HG02759 (cell line): ENCODE measurements around the gene KLHL25.
"Not testable (repeated sequence)": the region's sequence is repeated elsewhere in the genome, so short reads cannot be mapped to it uniquely, and the experiment has no call there.

Experiments used
- ATAC-seq: cut with Tn5 transposase; IDR thresholded peaks from one replicate; pipeline ENCODE4 v1.9.1; 2021; ENCODE audit warnings: mild to moderate bottlenecking, moderate library complexity; ENCODE audit not compliant: unreplicated experiment

The KLHL25 gene

GRCh38 chr15:85794598-85795336, at the start of gene KLHL25:
KLHL25 (minus strand) TSS chr15:85794925; CDS start chr15:85769810, 25,115 bp downstream.
- ATAC-seq: peak; percentile 98

GRCh38 chr15:85840802-85841152, 46.1 kb upstream of the KLHL25 start:
- no peak for ATAC-seq

DNA sequence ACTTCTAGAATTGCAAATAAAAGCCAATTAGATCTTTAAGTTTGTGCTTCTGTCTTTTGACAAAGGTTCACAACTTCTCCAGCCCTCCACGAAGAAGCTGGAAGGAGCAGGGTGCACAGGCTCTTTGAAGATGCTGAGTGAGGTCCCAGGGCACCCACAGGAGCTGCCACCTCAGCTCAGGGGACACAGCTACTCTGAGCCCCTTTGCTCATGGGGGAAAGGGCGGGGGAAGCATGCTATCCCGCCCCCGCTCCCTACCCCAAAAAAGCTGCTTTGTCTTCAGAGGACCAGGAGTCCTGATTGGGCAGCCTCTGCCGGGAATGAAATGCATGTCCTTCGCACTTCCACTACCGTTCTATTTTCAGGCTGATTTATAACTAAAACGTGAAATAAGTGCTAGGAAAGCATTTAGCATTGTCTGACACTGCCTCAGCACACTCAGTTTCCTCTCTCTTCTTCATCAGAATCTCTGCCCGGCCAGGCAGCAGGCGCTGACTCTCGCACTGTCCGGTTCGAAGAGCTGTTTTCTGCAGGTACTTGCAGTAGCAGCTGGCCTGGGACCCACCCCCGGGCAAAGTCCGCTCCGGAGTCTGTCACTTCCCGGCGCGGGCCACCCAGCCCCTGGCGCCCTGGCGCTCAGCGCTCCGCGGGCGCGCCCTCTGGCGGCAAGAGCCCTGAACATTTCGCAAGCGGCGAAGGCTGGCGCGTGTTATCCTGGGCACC, 45.5 kb upstream of the KLHL25 start:
- ATAC-seq: peak; percentile 98

- no peak for ATAC-seq
Measured at GRCh38 chr15:85839643-85840042, 44.9 kb upstream of the KLHL25 start.

DNA sequence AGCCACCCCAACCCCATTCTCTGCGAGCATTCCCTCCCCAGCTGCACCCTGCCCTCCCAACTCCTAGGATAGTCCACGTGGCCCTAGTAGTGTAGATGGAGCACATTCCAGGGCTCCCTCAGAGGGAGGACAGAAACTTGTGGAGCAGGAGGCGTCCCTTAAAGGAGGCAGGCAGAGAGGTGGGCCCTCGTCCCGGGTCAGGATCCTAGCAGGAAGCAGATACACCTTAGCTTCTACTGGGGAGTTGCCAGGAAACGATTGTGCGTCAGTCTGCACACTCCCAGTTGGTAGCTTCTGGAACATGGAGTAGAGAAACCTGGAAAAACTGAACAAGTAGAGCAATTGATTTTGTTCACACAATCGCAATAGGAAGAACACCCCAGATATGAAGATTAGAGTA, 43.9 kb upstream of the KLHL25 start:
- ATAC-seq: no peak

DNA sequence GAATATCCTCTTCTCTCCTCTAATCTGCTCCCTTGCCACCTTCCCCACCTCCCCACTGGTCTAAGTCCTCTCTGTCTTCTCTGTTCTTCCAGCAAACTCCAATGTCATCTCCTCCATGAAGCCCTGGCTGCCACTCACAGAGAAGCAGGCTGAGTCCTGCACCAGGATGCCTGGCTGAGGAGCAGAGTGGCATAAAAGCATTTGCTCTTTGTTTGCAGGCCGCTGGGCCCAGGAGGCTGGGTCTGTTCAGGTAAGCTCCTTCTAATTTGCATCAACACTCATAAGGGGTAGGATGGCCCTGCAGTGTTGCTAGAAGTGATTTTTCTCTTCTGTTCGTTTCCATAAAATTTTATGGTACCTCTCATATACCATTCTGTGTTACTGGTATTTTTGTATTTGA, 43.2 kb upstream of the KLHL25 start:
- no peak for ATAC-seq

- no peak for ATAC-seq
Measured at GRCh38 chr15:85837011-85837433, 42.3 kb upstream of the KLHL25 start.

GRCh38 chr15:85834651-85835050, 39.9 kb upstream of the KLHL25 start:
- ATAC-seq: no peak

- ATAC-seq: no peak
Measured at GRCh38 chr15:85832394-85832793, 37.7 kb upstream of the KLHL25 start.

DNA sequence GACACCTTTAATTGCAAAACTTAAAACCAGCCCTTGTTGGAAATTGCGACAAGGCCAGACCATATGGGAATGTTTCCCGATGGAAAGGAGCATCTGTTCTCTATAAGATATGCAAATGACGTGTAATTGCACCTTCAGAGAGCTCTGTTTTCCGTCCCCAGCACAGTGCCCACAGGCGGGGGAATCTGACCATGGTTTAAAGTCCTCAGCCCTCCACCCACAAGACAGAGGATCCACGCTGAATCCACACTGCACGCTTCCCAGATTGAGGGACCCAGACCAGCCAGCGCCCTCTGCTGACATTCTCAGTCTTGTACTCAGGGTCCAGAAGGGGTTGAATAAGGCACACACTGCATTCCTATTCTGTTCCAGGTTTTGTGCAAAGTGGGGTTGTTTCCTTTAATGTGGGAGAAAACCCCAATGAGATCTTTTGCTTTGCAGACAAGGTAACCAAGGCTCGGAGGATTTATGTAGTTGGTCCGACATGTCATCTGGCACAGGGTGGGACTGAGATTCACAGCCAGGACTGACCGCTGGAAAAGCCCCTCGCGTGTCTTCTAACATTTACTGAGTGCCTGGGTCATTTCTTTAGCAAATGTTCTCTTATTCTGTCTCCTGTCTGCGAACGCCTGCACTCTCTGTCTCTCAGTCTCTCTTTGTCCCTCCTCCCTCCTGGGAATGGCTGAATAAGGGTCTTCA, 36.8 kb upstream of the KLHL25 start:
- no peak for ATAC-seq

DNA sequence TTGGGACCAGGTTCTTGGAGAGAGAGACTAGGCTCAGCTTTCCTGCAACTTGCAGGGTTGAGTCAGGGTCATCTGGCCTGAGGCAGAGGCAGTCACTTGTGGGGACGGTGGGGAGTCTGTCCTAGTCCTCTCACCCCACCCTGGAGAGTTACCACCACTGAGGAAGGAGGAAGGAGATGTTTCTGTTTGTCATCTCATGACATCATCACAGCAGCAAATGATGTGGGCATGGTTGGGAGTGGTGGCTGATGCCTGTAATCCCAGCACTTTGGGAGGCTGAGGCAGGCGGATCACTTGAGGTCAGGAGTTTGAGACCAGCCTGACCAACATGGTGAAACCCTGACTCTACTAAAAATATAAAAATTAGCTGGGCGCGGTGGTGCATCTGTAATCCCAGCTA, 35.0 kb upstream of the KLHL25 start:
- ATAC-seq: not testable (repeated sequence)

DNA sequence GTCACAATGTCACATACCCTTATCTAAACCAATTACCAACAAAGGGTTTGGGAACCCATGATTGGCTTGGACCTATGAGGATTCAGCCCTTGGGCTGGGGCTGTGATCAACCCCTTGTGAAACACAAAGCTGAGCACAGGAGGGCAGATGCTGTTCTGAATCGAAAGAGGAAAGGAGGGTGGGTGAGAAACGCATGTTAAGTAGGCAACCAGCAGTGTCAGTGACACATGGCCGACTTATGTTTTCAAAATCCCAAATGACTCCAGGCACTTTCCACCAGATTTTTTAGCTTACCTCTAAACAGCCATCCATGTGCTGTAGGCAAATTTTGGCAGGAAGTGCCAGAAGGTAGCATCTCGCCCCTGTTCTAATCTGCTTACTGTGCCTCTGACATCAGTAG, 34.1 kb upstream of the KLHL25 start:
- no peak for ATAC-seq

- ATAC-seq: no peak
Measured at GRCh38 chr15:85828126-85828525, 33.4 kb upstream of the KLHL25 start.

GRCh38 chr15:85826756-85827515, 32.2 kb upstream of the KLHL25 start:
- no peak for ATAC-seq

- no peak for ATAC-seq
Measured at GRCh38 chr15:85825719-85826118, 31.0 kb upstream of the KLHL25 start.

GRCh38 chr15:85825118-85825517, 30.4 kb upstream of the KLHL25 start:
- no peak for ATAC-seq

- ATAC-seq: no peak
Measured at GRCh38 chr15:85821545-85821944, 26.8 kb upstream of the KLHL25 start.

DNA sequence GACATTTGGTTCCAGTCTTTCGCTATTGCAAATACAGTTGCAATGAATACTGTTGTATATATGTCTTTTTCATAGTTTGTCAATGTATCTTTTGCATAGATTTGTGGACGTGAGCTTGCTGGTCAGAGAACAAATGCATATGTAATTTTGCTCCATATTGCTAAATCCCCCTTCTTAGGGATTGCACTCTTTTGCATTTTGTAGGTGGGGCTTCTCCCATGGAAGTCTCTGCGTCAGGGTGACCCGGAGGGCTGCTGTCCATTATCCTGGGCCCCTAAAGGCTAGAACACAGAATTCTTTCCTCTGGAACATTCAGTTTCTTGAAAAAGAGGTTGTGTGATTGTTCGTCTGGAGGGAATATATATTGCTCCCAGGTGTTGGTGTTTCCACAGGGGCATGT, 25.2 kb upstream of the KLHL25 start:
- ATAC-seq: no peak

- ATAC-seq: no peak
Measured at GRCh38 chr15:85813234-85813633, 18.5 kb upstream of the KLHL25 start.

GRCh38 chr15:85810075-85810474, 15.3 kb upstream of the KLHL25 start:
- ATAC-seq: no peak

DNA sequence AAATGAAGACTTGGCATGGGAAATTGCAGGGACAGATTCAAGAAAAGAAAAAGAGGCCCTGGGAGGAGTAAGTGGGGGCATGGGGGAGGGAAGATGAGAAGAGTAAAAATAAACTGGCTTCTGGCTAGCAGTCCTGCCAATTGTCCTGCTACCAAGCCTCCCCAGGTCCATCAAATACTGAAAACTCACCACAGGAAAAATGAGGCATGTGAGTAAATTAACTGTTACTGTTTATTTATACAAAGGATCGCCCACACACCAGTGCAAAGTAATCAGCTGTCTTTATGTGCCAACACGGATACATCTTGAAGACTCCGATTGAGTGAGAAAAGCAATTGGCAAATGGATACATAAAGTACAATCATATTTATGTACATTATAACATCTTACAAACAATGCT, 10.7 kb upstream of the KLHL25 start:
- ATAC-seq: no peak
